K562 (cell line): ENCODE measurements around the gene ANO4.

Source experiments
- ATF1 ChIP-seq, 2 experiments: fragments of 450-650 bp in 1 of 2; IDR thresholded peaks; 2 replicates each; pipeline ENCODE4 v1.6.1; 2016; ENCODE audit warnings: missing compliant biosample characterization in 1 of 2, missing genetic modification characterization in 1 of 2
- BRF2 ChIP-seq: IDR thresholded peaks from 3 replicates; pipeline ENCODE4 v1.6.1; 2011; ENCODE audit warnings: borderline replicate concordance, mild to moderate bottlenecking; ENCODE audit not compliant: insufficient read length, insufficient read depth
- CTCF ChIP-seq, 3 experiments: IDR thresholded peaks in 2 of 3; conservative IDR thresholded peaks in 1 of 3; 2 replicates each; pipeline ENCODE4 v1.5.1; 2011 to 2012; ENCODE audit warnings: low read length in 3 of 3, mild to moderate bottlenecking in 3 of 3, control low read depth in 2 of 3, improper control_type of control experiment in 1 of 3, inconsistent platforms in 1 of 3, low read depth in 1 of 3, mixed read lengths in 1 of 3, moderate library complexity in 1 of 3; ENCODE audit not compliant: insufficient read depth in 2 of 3
- ESRRA ChIP-seq: fragments of 450-650 bp; IDR thresholded peaks from 2 replicates; pipeline ENCODE4 v1.6.1; 2014; ENCODE audit warnings: low read depth, mild to moderate bottlenecking, moderate library complexity, borderline replicate concordance
- JUNB ChIP-seq: fragments of 450-650 bp; formaldehyde crosslinking; conservative IDR thresholded peaks from 2 replicates; pipeline ENCODE4 v1.4.0; 2020; ENCODE audit warnings: mild to moderate bottlenecking
- MAFG ChIP-seq: fragments of 450-650 bp; conservative IDR thresholded peaks from 2 replicates; pipeline ENCODE4 v1.6.1; 2016; ENCODE audit warnings: missing genetic modification characterization, missing compliant biosample characterization
- PATZ1 ChIP-seq: fragments of 250-450 bp; sonication (Bioruptor Pico); IDR thresholded peaks from 2 replicates; pipeline ENCODE4 v1.5.0; 2020; ENCODE audit warnings: mild to moderate bottlenecking, borderline replicate concordance
- REST ChIP-seq, 2 experiments: fragments of 450-650 bp; formaldehyde crosslinking in 1 of 2; IDR thresholded peaks; 2 replicates each; pipeline versions ENCODE4 v1.4.0 to v1.6.1; 2014 to 2020; ENCODE audit warnings: mild to moderate bottlenecking in 2 of 2, borderline replicate concordance in 1 of 2, low read depth in 1 of 2
- USF1 ChIP-seq: sonication (generic); formaldehyde crosslinking; IDR thresholded peaks from 2 replicates; pipeline ENCODE4 v1.9.0; 2022; ENCODE audit warnings: mild to moderate bottlenecking, missing genetic modification reagents

GRCh38 chr12:100798286-100799160 lies 3.9 kb downstream of the ANO4 start:
- TF ChIP-seq JUNB (CRISPR knock-in tag) (no peak), REST (IDR thresholded peaks at IDR 0.05; ENCODE audit: borderline replicate concordance) (no peak), REST (CRISPR knock-in tag; IDR thresholded peaks at IDR 0.05; ENCODE audit: low read depth) (no peak), CTCF (IDR thresholded peaks at IDR 0.05 in 2 of 3, conservative IDR thresholded peaks at IDR 0.05 in 1 of 3; ENCODE audit: insufficient read depth in 2 of 3, low read depth in 1 of 3, low read length in 3 of 3) (no peak), BRF2 (no peak), USF1 (CRISPR knock-in tag) (no peak), PATZ1 (CRISPR knock-in tag) (no peak), ESRRA (no peak), ATF1 (CRISPR knock-in tag; IDR thresholded peaks at IDR 0.05) (no peak), ATF1 (tag; IDR thresholded peaks at IDR 0.05) (no peak), MAFG (no peak)
